ENCODE data around the gene COTL1. TPM values are rescaled to one million over a fixed set of nuclear protein-coding genes. Genes with fewer than 3 reads are reported as not detected.

Gene COTL1
- total RNA-seq, 1 donor from 2014 or later = 35.3 TPM

- Histone ChIP-seq H3K36me3 (ENCODE audit: control insufficient read depth, insufficient read depth, low read length) (peaks cover 11% of the 10 kb centered on the region), H3K27me3 (ENCODE audit: control insufficient read depth, insufficient read depth, low read length) (no peaks in the 10 kb centered on the region), H3K4me3 (ENCODE audit: low read depth, low read length) (no peak overlapping the region)
- DNase-seq (ENCODE audit: low read depth) (no peak), FAIRE-seq (no peak)
- no peak for TF ChIP-seq CTCF (IDR thresholded peaks at IDR 0.05; ENCODE audit: insufficient read depth, low read length, severe bottlenecking)
These were observed 23.8 kb downstream of the COTL1 start for GRCh38 chr16:84593825-84594724.

GRCh38 chr16:84592718-84593117, 25.2 kb downstream of the COTL1 start:
- no peak for FAIRE-seq

GRCh38 chr16:84589975-84590719, 27.7 kb downstream of the COTL1 start:
- DNase-seq (ENCODE audit: low read depth) (no peak), FAIRE-seq (no peak)
- Histone ChIP-seq H3K27me3 (ENCODE audit: control insufficient read depth, insufficient read depth, low read length) (no peaks in the 10 kb centered on the region), H3K36me3 (ENCODE audit: control insufficient read depth, insufficient read depth, low read length) (peaks cover 12% of the 10 kb centered on the region), H3K4me3 (ENCODE audit: low read depth, low read length) (no peak overlapping the region)
- no peak for TF ChIP-seq CTCF (IDR thresholded peaks at IDR 0.05; ENCODE audit: insufficient read depth, low read length, severe bottlenecking)

More at GRCh38 chr16:84592718-84593117, 25.2 kb downstream of the COTL1 start:
- Histone ChIP-seq H3K27me3 (ENCODE audit: control insufficient read depth, insufficient read depth, low read length) (no peaks in the 10 kb centered on the region), H3K36me3 (ENCODE audit: control insufficient read depth, insufficient read depth, low read length) (peaks cover 13% of the 10 kb centered on the region), H3K4me3 (ENCODE audit: low read depth, low read length) (no peak overlapping the region)
- TF ChIP-seq CTCF (IDR thresholded peaks at IDR 0.05; ENCODE audit: insufficient read depth, low read length, severe bottlenecking) = no peak
- DNase-seq (ENCODE audit: low read depth) = no peak

GRCh38 chr16:84588991-84589390, 28.9 kb downstream of the COTL1 start:
- Histone ChIP-seq H3K36me3 (ENCODE audit: control insufficient read depth, insufficient read depth, low read length) (peaks cover 14% of the 10 kb centered on the region), H3K27me3 (ENCODE audit: control insufficient read depth, insufficient read depth, low read length) (no peaks in the 10 kb centered on the region), H3K4me3 (ENCODE audit: low read depth, low read length) (no peak overlapping the region)
- FAIRE-seq (no peak), DNase-seq (ENCODE audit: low read depth) (no peak)
- no peak for TF ChIP-seq CTCF (IDR thresholded peaks at IDR 0.05; ENCODE audit: insufficient read depth, low read length, severe bottlenecking)

GRCh38 chr16:84585886-84586285, 32.0 kb downstream of the COTL1 start:
- no peaks in the 10 kb centered on the region for H3K27me3 ChIP-seq (ENCODE audit: control insufficient read depth, insufficient read depth, low read length)
- FAIRE-seq (no peak), DNase-seq (ENCODE audit: low read depth) (peak; percentile 9)
- TF ChIP-seq CTCF (IDR thresholded peaks at IDR 0.05; ENCODE audit: insufficient read depth, low read length, severe bottlenecking) = no peak
- H3K4me3 ChIP-seq (ENCODE audit: low read depth, low read length) = no peak overlapping the region
- peaks cover 18% of the 10 kb centered on the region for H3K36me3 ChIP-seq (ENCODE audit: control insufficient read depth, insufficient read depth, low read length)

All from bronchial epithelial cell (primary cell).